NCI-H1105 (cell line): Measurements from ENCODE around the gene STUB1.
A peak's percentile ranks its signal among the peaks of the same experiment; 100 is the strongest.

ENCODE experiments used
- DNase-seq: peaks from one replicate; lab custom pipeline; 2025; lab: John Stamatoyannopoulos, UW

Gene STUB1

DNA sequence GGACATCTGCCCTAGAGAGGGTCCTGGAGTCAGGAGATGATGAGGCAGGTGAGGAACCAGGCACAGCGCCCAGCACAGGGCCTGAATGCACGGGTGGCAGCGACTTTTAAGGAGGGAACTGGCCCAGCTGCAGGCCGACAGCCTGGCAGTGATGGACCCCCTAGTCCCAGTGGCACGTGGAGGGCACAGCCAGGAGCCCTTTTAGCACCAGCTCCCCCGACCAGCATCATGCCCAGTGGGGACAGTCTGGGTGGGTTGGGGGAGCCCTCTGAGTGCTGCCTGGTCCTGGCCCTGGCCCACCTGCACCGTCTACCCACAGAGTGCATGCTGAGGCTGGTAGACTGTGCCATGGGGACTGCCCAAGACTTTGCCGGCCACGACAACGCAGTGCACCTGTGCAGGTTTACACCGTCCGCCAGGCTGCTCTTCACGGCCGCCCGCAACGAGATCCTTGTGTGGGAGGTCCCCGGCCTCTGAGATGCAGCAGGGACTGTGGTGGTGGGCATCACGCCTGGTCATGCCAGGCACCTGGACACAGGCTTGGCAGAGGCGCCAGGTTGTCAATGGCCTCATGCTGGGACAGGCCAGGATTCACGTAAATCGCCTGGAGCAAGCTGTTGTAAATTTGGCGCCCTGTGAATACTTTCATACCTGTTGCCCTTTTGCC, 13.0 kb upstream of the STUB1 start:
- DNase-seq: no peak

DNA sequence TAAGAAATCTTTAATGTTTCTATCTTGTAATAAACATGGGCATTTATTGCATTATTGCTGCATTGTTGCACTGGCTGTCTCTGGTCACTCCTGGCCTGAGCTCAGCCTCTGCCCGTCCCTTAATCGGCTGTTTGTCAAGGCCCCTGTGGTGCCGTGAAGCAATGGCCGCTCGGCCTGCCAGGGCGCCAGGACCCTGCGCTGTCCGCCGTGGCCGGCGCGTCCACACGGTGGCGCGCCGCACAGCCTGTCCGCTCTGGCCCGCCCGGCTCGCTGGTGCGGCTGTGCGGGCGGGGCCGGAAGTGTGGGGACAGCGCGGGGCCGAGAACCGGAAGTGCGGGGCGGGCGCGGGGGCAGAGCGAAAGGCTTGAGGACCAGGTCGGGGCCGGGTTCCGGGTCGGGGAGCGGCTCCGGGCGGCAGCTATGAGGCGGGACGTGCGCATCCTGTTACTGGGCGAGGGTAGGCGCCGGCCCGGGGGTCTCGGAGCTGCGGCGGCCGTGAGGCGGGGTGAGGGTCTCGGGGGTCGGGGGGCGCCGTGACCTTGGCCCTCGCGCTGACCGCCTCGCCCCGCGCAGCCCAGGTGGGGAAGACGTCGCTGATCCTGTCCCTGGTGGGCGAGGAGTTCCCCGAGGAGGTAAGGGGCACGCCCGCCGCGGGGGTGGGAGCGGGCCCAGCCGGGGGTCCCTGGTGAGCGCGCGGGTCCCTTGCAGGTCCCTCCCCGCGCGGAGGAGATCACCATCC, 12.3 kb upstream of the STUB1 start, which contains the start of gene RHOT2:
RHOT2 (plus strand) TSS at position 353 of the 739 bp plus-strand sequence; CDS start at position 421, 68 bp downstream.
- DNase-seq: peak; percentile 64

DNA sequence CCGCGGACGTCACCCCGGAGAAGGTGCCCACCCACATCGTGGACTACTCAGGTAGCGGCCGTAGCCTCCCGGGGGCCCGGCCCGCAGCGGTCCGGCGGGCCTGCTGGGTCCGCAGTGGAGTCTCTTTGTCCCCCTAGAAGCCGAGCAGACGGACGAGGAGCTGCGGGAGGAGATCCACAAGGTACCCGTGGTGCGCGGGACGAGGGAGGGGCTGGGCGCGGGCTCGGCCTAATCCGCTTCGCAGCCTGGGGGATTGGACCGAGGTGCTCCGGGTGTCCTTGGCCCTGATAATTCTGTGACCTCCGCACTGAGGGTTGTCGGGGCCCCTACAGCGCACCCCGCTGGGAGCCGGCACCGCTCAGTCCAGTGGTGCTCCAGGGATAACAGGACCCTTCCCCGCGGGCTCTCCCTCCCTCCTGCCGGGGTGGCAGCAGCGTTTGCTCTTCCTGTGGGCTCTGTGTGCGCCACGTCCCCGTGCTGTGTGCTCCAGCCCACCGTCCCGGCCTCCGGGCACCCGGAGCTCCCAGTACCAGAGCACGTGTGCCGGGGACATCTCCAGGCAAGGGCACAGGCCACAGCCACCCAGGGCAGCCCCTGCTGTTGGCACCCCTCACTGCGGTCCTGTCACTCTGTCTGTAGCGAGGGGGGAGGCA, 11.6 kb upstream of the STUB1 start:
- no peak for DNase-seq

DNA sequence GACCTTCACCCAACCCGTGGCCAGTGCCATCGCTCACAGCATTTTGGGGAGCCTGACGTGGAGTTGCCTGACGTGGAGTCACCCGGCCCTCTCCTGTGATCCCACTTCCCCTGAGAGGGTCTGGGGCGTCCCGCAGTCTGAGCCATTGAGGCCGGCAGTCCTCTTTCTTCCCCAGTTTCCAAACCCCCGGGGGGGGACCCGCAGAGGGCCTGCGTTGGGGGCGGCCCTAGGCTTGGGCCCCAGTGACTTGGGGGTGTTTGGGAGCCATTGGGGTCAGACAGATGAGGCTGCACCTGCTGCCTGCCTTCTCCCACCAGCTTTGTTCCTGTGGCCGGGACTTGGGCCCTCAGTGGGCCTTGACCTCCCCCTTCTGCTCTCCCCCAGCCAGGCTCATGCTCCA, 10.5 kb upstream of the STUB1 start:
- no peak for DNase-seq

DNA sequence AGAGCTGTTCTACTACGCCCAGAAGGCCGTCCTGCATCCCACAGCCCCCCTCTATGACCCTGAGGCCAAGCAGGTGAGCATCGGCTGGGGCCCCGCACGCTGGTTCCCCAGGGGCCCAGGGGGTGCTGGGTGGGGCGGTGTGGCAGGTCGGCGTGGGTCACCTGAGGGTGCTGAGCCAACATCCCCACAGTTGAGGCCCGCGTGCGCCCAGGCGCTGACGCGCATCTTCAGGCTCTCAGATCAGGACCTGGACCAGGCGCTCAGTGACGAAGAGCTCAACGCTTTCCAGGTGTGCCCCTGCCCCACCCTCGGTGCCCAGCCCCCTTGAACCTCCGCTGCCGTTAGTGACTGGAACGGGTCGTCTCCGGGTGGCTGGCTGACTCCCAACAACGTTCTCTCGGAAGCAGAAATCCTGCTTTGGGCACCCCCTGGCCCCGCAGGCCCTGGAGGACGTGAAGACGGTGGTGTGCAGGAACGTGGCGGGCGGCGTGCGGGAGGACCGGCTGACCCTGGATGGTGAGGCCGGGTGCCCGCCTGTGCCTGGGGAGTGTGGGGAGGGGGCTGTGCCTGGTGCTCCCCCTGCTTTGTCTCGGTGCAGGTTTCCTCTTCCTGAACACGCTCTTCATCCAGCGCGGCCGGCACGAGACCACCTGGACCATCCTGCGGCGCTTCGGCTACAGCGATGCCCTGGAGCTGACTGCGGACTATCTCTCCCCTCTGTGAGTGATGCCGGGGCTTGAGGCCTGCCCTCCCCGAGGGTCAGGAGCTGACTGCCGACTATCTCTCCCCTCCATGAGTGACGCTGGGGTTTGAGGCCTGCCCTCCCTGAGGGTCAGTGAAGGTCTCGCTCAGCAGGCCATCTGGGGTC, 9.5 kb upstream of the STUB1 start:
- DNase-seq: no peak

DNA sequence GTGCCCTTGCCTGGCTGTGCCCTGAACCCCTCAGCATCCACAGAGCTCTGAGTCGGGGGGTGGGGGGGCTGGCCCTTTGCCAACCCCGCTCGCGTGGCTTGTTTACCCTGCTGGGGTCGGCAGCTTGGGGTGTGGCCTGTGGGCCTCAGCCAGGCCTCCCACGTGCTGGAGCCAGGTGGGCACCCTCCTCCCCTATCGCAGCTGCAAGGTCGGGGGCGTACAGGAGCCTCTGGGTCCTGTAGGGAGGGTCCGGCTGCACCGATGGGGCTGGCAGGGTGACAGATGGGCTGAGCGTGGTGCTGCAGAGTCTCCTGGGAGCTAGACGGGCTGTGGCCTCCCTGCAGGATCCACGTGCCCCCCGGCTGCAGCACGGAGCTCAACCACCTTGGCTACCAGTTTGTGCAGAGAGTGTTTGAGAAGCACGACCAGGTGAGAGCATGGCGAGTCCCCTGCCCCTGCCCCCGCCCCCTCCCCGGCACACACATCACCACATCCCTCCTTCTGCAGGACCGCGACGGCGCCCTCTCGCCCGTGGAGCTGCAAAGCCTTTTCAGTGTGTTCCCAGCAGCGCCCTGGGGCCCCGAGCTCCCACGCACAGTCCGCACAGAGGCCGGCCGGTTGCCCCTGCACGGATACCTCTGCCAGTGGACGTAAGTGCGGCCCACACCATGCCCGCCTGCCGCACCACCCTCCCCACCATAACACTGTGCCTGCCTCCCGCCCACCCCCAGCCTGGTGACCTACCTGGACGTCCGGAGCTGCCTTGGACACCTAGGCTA, 8.7 kb upstream of the STUB1 start:
- no peak for DNase-seq

- DNase-seq: no peak
Measured at GRCh38 chr16:672371-672770, 7.8 kb upstream of the STUB1 start.

DNA sequence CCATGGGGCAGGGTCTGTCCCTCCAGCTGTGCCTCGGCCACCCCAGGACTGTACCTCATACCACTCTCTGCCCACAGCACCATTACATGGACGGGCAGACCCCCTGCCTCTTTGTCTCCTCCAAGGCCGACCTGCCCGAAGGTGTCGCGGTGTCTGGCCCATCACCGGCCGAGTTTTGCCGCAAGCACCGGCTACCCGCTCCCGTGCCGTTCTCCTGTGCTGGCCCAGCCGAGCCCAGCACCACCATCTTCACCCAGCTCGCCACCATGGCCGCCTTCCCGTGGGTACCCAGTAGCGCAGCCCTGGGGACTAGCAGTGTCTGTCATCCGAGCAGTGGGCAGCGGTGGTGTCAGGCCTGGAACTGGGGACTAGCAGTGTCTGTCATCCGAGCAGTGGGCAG, 7.4 kb upstream of the STUB1 start:
- no peak for DNase-seq

GRCh38 chr16:673399-673991, 6.7 kb upstream of the STUB1 start:
- DNase-seq: no peak

GRCh38 chr16:674214-674881, 5.9 kb upstream of the STUB1 start:
- no peak for DNase-seq

- DNase-seq: no peak
Measured at GRCh38 chr16:674968-675883, 5.0 kb upstream of the STUB1 start, which contains the start of gene RHBDL1. Gene RHBDL1, plus strand, starts transcription at chr16:675671. Its CDS starts 120 bp downstream, at chr16:675791.

GRCh38 chr16:675884-676564, 4.2 kb upstream of the STUB1 start:
- DNase-seq: no peak

DNA sequence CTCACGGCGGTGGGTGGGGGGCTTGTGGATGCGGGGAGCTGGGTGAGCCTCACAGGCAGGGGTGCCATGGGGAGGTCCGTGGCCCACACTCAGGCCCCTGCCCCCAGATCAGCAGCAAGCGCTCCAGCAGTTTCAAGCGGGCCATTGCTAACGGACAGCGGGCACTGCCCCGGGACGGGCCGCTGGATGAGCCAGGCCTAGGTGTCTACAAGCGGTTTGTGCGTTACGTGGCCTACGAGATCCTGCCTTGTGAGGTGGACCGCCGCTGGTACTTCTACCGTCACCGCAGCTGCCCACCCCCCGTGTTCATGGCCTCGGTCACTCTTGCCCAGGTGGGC, 3.7 kb upstream of the STUB1 start:
- no peak for DNase-seq

GRCh38 chr16:676913-677312, 3.3 kb upstream of the STUB1 start:
- peak; percentile 78 for DNase-seq

- DNase-seq: peak; percentile 70
Measured at GRCh38 chr16:677316-678190, 2.7 kb upstream of the STUB1 start.

GRCh38 chr16:678209-678857, 1.9 kb upstream of the STUB1 start:
- no peak for DNase-seq
